ENCODE measurements around the gene MDM1.

MDM1 gene

GRCh38 chr12:68331869-68332727, at the start of gene MDM1:
TSS of gene MDM1 (minus strand) at chr12:68332362. CDS start at chr12:68332245, 117 bp downstream.
- peak; percentile 93 for DNase-seq (ENCODE audit: low read depth)
- peak within 1 kb of the TSS; percentile 78 for H3K4me3 ChIP-seq (ENCODE audit: low read depth, low read length)

- DNase-seq (ENCODE audit: low read depth) = no peak
- no peak overlapping the region for H3K4me3 ChIP-seq (ENCODE audit: low read depth, low read length)
Measured at GRCh38 chr12:68381476-68382219, 49.5 kb upstream of the MDM1 start.

GRCh38 chr12:68378872-68379606, 46.9 kb upstream of the MDM1 start:
- no peak for DNase-seq (ENCODE audit: low read depth)
- H3K4me3 ChIP-seq (ENCODE audit: low read depth, low read length) = no peak overlapping the region

- DNase-seq (ENCODE audit: low read depth) = no peak
- H3K4me3 ChIP-seq (ENCODE audit: low read depth, low read length) = no peak overlapping the region
Measured at GRCh38 chr12:68377881-68378280, 45.7 kb upstream of the MDM1 start.

- DNase-seq (ENCODE audit: low read depth) = no peak
Measured at GRCh38 chr12:68376901-68377300, 44.7 kb upstream of the MDM1 start.

GRCh38 chr12:68375756-68376695, 43.9 kb upstream of the MDM1 start:
- H3K4me3 ChIP-seq (ENCODE audit: low read depth, low read length) = no peak overlapping the region
- peak; percentile 60 for DNase-seq (ENCODE audit: low read depth)

More at GRCh38 chr12:68376901-68377300, 44.7 kb upstream of the MDM1 start:
- H3K4me3 ChIP-seq (ENCODE audit: low read depth, low read length) = no peak overlapping the region

GRCh38 chr12:68374307-68374982, 42.3 kb upstream of the MDM1 start:
- no peak for DNase-seq (ENCODE audit: low read depth)
- no peak overlapping the region for H3K4me3 ChIP-seq (ENCODE audit: low read depth, low read length)

GRCh38 chr12:68370667-68371066, 38.5 kb upstream of the MDM1 start:
- no peak overlapping the region for H3K4me3 ChIP-seq (ENCODE audit: low read depth, low read length)
- DNase-seq (ENCODE audit: low read depth) = no peak

GRCh38 chr12:68370006-68370590, 37.9 kb upstream of the MDM1 start:
- no peak for DNase-seq (ENCODE audit: low read depth)
- H3K4me3 ChIP-seq (ENCODE audit: low read depth, low read length) = no peak overlapping the region

- DNase-seq (ENCODE audit: low read depth) = peak; percentile 52
- no peak overlapping the region for H3K4me3 ChIP-seq (ENCODE audit: low read depth, low read length)
Measured at GRCh38 chr12:68368327-68368726, 36.2 kb upstream of the MDM1 start.

- H3K4me3 ChIP-seq (ENCODE audit: low read depth, low read length) = no peak overlapping the region
- no peak for DNase-seq (ENCODE audit: low read depth)
Measured at GRCh38 chr12:68367903-68368302, 35.7 kb upstream of the MDM1 start.

GRCh38 chr12:68367116-68367515, 35.0 kb upstream of the MDM1 start:
- H3K4me3 ChIP-seq (ENCODE audit: low read depth, low read length) = no peak overlapping the region

GRCh38 chr12:68364893-68365725, 32.9 kb upstream of the MDM1 start:
- DNase-seq (ENCODE audit: low read depth) = peak; percentile 98
- H3K4me3 ChIP-seq (ENCODE audit: low read depth, low read length) = peak overlapping the region; percentile 29

More at GRCh38 chr12:68367116-68367515, 35.0 kb upstream of the MDM1 start:
- DNase-seq (ENCODE audit: low read depth) = no peak

GRCh38 chr12:68364328-68364727, 32.2 kb upstream of the MDM1 start:
- no peak overlapping the region for H3K4me3 ChIP-seq (ENCODE audit: low read depth, low read length)

GRCh38 chr12:68361953-68362352, 29.8 kb upstream of the MDM1 start:
- DNase-seq (ENCODE audit: low read depth) = no peak
- no peak overlapping the region for H3K4me3 ChIP-seq (ENCODE audit: low read depth, low read length)

More at GRCh38 chr12:68364328-68364727, 32.2 kb upstream of the MDM1 start:
- no peak for DNase-seq (ENCODE audit: low read depth)

- H3K4me3 ChIP-seq (ENCODE audit: low read depth, low read length) = no peak overlapping the region
- no peak for DNase-seq (ENCODE audit: low read depth)
Measured at GRCh38 chr12:68359674-68360073, 27.5 kb upstream of the MDM1 start.
